Progenitor cell of endocrine pancreas (in vitro differentiated cells): Measurements from ENCODE around the gene MARCO. TPM values are rescaled to one million over a fixed set of nuclear protein-coding genes. Genes with fewer than 3 reads are reported as not detected.

Source experiments
- DNase-seq: peaks from one replicate; pipeline ENCODE4 v3.0.0; 2021; ENCODE audit warnings: low spot score; ENCODE audit not compliant: unreplicated experiment
- H3K27ac Mint-ChIP-seq: 2 replicates; pipeline ENCODE4 v1.8.0; 2021; ENCODE audit warnings: mild to moderate bottlenecking, moderate library complexity, mixed read lengths
- H3K27me3 Mint-ChIP-seq: 2 replicates; pipeline ENCODE4 v1.8.0; 2021; ENCODE audit warnings: mixed read lengths
- H3K36me3 Mint-ChIP-seq: 2 replicates; pipeline ENCODE4 v1.8.0; 2022; ENCODE audit warnings: mixed read lengths; ENCODE audit not compliant: insufficient read depth
- H3K4me1 Mint-ChIP-seq: 2 replicates; pipeline ENCODE4 v1.8.0; 2021; ENCODE audit warnings: low read depth, mixed read lengths
- H3K4me3 Mint-ChIP-seq: 2 replicates; pipeline ENCODE4 v1.8.0; 2021; ENCODE audit warnings: low read depth, mild to moderate bottlenecking, moderate library complexity, mixed read lengths
- H3K9me3 Mint-ChIP-seq: 2 replicates; pipeline ENCODE4 v1.8.0; 2021; ENCODE audit warnings: low read depth, mixed read lengths
- CTCF ChIP-seq: fragments of 200-600 bp; sonication (generic); IDR thresholded peaks from one replicate; pipeline ENCODE4 v1.5.0; 2021; ENCODE audit warnings: antibody characterized with exemption, mild to moderate bottlenecking; ENCODE audit not compliant: unreplicated experiment
- long read RNA-seq: library from polyadenylated mRNA; unstranded; transcript quantifications from one replicate; pipeline ENCODE4 v2.0.0, GENCODE V29; 2020
- total RNA-seq: library from RNA; stranded (reverse); gene quantifications from 2 replicates; pipeline ENCODE4 v1.2.1, GENCODE V29; 2021

The MARCO gene
- not detected in 2 replicates for total RNA-seq
- long read RNA-seq, result 0 reads

- Mint-ChIP-seq H3K27me3 (peaks cover 25% of the 10 kb centered on the region), H3K36me3 (no peaks in the 10 kb centered on the region), H3K27ac (no peak within 1 kb of the TSS), H3K4me3 (no peak within 1 kb of the TSS), H3K9me3 (no peaks in the 10 kb centered on the region), H3K4me1 (no peaks in the 10 kb centered on the region)
- no peak for TF ChIP-seq CTCF
- DNase-seq, result no peak
These were observed at the start of gene MARCO for GRCh38 chr2:118942031-118942430. Gene MARCO (plus strand): TSS chr2:118942194. CDS start chr2:118942301, 107 bp downstream.

- Mint-ChIP-seq H3K27me3 (peaks cover 7% of the 10 kb centered on the region), H3K27ac (no peak overlapping the region), H3K4me1 (no peaks in the 10 kb centered on the region), H3K4me3 (no peak overlapping the region), H3K36me3 (no peaks in the 10 kb centered on the region), H3K9me3 (peaks cover 15% of the 10 kb centered on the region)
- DNase-seq, result no peak
- TF ChIP-seq CTCF, result no peak
These were observed 48.9 kb upstream of the MARCO start for GRCh38 chr2:118893100-118893499.

- DNase-seq, result no peak
- TF ChIP-seq CTCF, result no peak
- no peak overlapping the region for H3K27ac Mint-ChIP-seq
- peaks cover 18% of the 10 kb centered on the region for H3K27me3 Mint-ChIP-seq
- H3K9me3 Mint-ChIP-seq, result no peaks in the 10 kb centered on the region
- H3K4me1 Mint-ChIP-seq, result peaks cover 5% of the 10 kb centered on the region
- no peak overlapping the region for H3K4me3 Mint-ChIP-seq
- H3K36me3 Mint-ChIP-seq, result no peaks in the 10 kb centered on the region
These were observed 39.5 kb upstream of the MARCO start for GRCh38 chr2:118902266-118903028.

GRCh38 chr2:118903029-118903351 lies 39.0 kb upstream of the MARCO start:
- H3K27ac Mint-ChIP-seq, result no peak overlapping the region
- no peaks in the 10 kb centered on the region for H3K9me3 Mint-ChIP-seq

More at GRCh38 chr2:118903029-118903351, 39.0 kb upstream of the MARCO start:
- Mint-ChIP-seq H3K27me3 (peaks cover 18% of the 10 kb centered on the region), H3K4me1 (peaks cover 5% of the 10 kb centered on the region), H3K36me3 (no peaks in the 10 kb centered on the region), H3K4me3 (no peak overlapping the region)
- no peak for DNase-seq
- no peak for TF ChIP-seq CTCF
